Stimulated activated naive B cell treated with anti-CD40 and anti-IgM and Interleukin-4, amounts not matched to agents 10 μg/mL and 1 μg/mL and 100 μg/mL, for 72 hours (primary cell): ENCODE results near the gene CMKLR1.

Experiments
- ATAC-seq, 2 donors: fragments of 150-1000 bp; cut with Tn5 transposase; replicated peaks; 2 replicates each; pipeline ENCODE4 v1.10.0; 2021; ENCODE audit warnings: moderate library complexity in 1 of 2
- DNase-seq: peaks from one replicate; pipeline ENCODE4 v3.0.0; 2021
- H3K27ac Mint-ChIP-seq: one replicate; pipeline ENCODE4 v1.8.0; 2022; ENCODE audit warnings: mild to moderate bottlenecking, mixed read lengths
- H3K27me3 Mint-ChIP-seq, 2 donors: one replicate each; pipeline ENCODE4 v1.8.0; 2022; ENCODE audit warnings: mixed read lengths in 2 of 2
- H3K36me3 Mint-ChIP-seq, 2 donors: one replicate each; pipeline ENCODE4 v1.8.0; 2022; ENCODE audit warnings: mixed read lengths in 2 of 2, mild to moderate bottlenecking in 1 of 2
- H3K4me1 Mint-ChIP-seq, 2 donors: one replicate each; pipeline ENCODE4 v1.8.0; 2022; ENCODE audit warnings: mixed read lengths in 2 of 2, mild to moderate bottlenecking in 1 of 2
- H3K4me3 Mint-ChIP-seq, 2 donors: one replicate each; pipeline ENCODE4 v1.8.0; 2022; ENCODE audit warnings: mild to moderate bottlenecking in 2 of 2, mixed read lengths in 2 of 2, moderate library complexity in 1 of 2
- H3K9me3 Mint-ChIP-seq, 2 donors: one replicate each; pipeline ENCODE4 v1.8.0; 2022; ENCODE audit warnings: mixed read lengths in 2 of 2, mild to moderate bottlenecking in 1 of 2

CMKLR1 gene

DNA sequence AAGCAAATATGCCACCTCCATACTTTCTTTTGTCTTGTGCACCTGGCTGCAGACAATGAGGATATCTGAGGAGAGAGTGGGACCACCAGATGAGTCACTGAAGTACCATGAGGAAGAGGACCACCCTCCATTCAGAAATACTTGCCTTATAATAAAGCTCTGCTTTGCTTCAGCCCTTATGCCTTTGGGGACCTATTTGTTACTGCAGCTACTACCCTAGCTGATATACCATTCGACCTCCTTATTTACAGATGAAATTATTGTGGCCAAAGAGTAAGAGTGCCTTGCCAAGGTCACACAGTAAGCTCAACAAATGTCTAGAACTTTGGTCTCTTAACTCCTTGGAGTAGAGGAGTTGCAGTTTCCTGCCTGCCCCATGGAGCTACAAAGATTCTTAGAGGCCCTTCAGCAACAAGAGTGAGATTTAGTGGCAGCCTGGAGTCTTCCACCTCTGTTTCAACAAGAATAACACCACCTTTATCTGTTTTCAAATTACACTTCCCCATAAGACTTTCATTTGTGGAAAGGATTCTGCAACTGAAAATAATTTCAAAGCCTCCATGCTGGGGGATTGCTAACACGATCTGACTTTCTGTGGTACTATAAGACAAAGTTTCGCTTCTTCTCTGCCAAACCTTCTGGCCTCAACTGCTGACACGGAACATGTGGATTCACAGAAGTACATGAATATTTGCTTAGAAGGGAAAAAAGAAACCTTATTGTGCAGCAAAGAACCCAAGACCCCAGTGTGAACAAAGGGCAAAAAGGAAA is 3.6 kb downstream of the CMKLR1 start:
- Mint-ChIP-seq H3K27ac (no peak overlapping the region), H3K36me3 (no peaks in the 10 kb centered on the region), H3K4me1 (no peaks in the 10 kb centered on the region), H3K4me3 (no peak overlapping the region), H3K27me3 (peaks cover 27 to 39% of the 10 kb centered on the region in 2 donors), H3K9me3 (no peaks in the 10 kb centered on the region)
- DNase-seq (no peak), ATAC-seq (peak; percentile 38 to 45)

DNA sequence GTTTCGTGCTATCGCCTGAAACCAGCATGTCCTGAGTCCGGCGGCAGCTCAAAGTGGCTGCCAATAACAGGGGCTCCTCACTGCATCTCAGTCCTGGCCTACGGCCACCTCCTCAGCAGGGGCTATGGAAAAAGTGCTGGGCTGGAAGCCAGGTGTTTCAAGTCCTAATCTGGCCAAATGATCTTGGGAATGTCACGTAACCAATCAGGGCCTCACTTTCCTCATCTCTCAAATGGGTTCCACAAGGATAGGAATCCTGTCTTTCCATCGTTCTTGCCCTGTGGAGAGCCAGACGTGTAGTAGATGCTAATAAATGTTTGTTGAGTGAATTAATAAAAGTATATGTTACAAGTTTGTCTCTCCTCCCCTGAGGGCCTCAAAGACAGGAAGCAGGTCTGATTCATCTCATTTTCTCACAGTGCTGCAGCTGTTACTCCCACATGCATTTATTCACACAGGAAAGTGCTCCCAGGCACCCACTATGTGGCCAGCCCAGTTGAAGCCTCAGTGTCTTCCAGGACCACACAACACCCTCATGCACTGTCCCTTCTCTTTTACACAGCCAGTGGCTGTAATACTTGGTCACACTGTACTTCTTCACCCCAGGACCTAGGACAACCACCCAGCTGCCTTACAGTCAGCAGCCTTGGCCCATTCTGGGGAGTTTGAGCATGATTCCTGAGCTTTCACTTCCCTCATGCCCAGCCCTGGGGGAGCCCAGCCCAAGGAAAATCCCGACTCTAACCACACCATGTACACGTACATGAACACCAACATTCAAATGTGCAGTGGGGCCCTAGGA is 5.0 kb downstream of the CMKLR1 start:
- Mint-ChIP-seq H3K36me3 (no peaks in the 10 kb centered on the region), H3K27ac (no peak overlapping the region), H3K9me3 (no peaks in the 10 kb centered on the region), H3K4me3 (no peak overlapping the region), H3K4me1 (no peaks in the 10 kb centered on the region), H3K27me3 (peaks cover 18 to 29% of the 10 kb centered on the region in 2 donors)
- ATAC-seq = peak in 1 of 2 donors; percentile 33
- DNase-seq = no peak

GRCh38 chr12:108332791-108333382 is 6.2 kb downstream of the CMKLR1 start:
- no peaks in the 10 kb centered on the region for H3K36me3 Mint-ChIP-seq
- DNase-seq (no peak), ATAC-seq (peak; percentile 54 to 59)
- H3K27me3 Mint-ChIP-seq = peaks cover 11 to 25% of the 10 kb centered on the region in 2 donors
- H3K4me3 Mint-ChIP-seq = no peak overlapping the region
- H3K4me1 Mint-ChIP-seq = no peaks in the 10 kb centered on the region
- H3K9me3 Mint-ChIP-seq = no peaks in the 10 kb centered on the region
- no peak overlapping the region for H3K27ac Mint-ChIP-seq

- Mint-ChIP-seq H3K36me3 (no peaks in the 10 kb centered on the region), H3K4me1 (no peaks in the 10 kb centered on the region), H3K27me3 (peaks cover 16 to 26% of the 10 kb centered on the region in 2 donors), H3K27ac (no peak overlapping the region), H3K9me3 (no peaks in the 10 kb centered on the region), H3K4me3 (no peak overlapping the region)
- ATAC-seq (no peak), DNase-seq (no peak)
Measured at GRCh38 chr12:108328420-108328819, 10.7 kb downstream of the CMKLR1 start.

DNA sequence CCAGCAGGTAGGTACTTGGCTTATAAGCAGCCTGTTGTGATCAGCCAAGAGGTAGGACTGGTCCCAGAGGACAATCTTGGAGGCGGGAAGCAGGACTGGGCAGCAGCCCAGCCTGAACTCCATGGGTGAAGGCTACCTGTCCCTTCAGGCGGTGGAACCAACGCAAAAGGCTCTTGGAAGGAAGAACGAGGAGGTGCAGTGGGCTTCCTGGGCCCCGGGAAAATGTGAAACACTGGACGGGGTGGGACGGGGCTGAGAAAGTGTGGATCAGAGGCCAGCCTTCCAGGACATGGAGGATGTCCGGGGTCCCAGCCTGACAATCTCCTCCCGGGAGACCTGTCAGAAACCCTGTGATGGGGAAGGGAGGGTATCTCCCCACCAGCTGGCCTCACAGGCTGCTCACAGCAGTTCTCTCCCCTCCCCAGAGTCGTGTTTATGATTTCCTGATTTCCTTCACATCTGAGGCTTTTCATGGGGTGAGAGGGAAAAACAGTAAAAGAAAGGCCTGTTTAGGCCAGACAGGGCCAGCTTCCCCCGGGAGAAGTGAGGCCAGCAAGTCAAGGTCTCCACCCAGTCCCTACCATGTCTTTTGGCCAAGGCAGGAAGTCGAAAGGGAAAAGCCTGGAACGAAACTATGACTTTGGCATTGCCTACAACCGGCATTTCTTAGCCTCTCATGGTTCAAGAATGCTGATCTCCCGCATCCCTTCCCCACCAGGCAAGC is 11.3 kb downstream of the CMKLR1 start:
- no peak for ATAC-seq
- H3K4me3 Mint-ChIP-seq = no peak overlapping the region

GRCh38 chr12:108326254-108326750 is 12.8 kb downstream of the CMKLR1 start:
- Mint-ChIP-seq H3K27me3 (peaks cover 28 to 41% of the 10 kb centered on the region in 2 donors), H3K9me3 (peaks cover 0 to 1% of the 10 kb centered on the region in 2 donors), H3K4me1 (no peaks in the 10 kb centered on the region), H3K4me3 (no peak overlapping the region), H3K36me3 (no peaks in the 10 kb centered on the region), H3K27ac (no peak overlapping the region)
- ATAC-seq (no peak), DNase-seq (no peak)

More for the DNA sequence above, 11.3 kb downstream of the CMKLR1 start:
- Mint-ChIP-seq H3K4me1 (no peaks in the 10 kb centered on the region), H3K36me3 (no peaks in the 10 kb centered on the region), H3K27ac (no peak overlapping the region), H3K9me3 (no peaks in the 10 kb centered on the region), H3K27me3 (peaks cover 18 to 29% of the 10 kb centered on the region in 2 donors)
- DNase-seq = no peak

GRCh38 chr12:108325549-108325948 is 13.6 kb downstream of the CMKLR1 start:
- Mint-ChIP-seq H3K36me3 (no peaks in the 10 kb centered on the region), H3K27ac (no peak overlapping the region), H3K4me3 (no peak overlapping the region), H3K4me1 (no peaks in the 10 kb centered on the region), H3K27me3 (peaks cover 30 to 43% of the 10 kb centered on the region in 2 donors), H3K9me3 (peaks cover 0 to 1% of the 10 kb centered on the region in 2 donors)
- DNase-seq (no peak), ATAC-seq (no peak)

DNA sequence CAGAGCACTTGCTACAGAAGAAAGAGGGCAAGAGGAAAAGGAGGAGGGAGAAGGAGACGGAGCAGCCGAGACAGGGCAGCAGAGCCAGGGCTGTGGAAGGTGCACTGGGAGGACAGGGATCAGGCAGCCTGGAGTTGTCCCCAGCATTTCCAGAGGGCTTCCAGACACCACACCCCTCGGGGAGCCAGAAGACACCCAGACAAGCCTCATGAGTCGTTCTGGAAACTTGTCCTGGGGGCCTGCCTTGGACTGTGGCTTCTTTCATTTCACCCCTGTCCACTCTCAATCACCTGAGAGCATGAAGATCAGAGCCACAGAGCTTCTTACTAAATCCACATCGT is 14.1 kb downstream of the CMKLR1 start:
- H3K36me3 Mint-ChIP-seq = no peaks in the 10 kb centered on the region
- no peak overlapping the region for H3K4me3 Mint-ChIP-seq
- H3K27me3 Mint-ChIP-seq = peaks cover 33 to 46% of the 10 kb centered on the region in 2 donors
- H3K27ac Mint-ChIP-seq = no peak overlapping the region
- no peaks in the 10 kb centered on the region for H3K4me1 Mint-ChIP-seq
- no peak for DNase-seq
- ATAC-seq = no peak
- peaks cover 0 to 1% of the 10 kb centered on the region in 2 donors for H3K9me3 Mint-ChIP-seq

DNA sequence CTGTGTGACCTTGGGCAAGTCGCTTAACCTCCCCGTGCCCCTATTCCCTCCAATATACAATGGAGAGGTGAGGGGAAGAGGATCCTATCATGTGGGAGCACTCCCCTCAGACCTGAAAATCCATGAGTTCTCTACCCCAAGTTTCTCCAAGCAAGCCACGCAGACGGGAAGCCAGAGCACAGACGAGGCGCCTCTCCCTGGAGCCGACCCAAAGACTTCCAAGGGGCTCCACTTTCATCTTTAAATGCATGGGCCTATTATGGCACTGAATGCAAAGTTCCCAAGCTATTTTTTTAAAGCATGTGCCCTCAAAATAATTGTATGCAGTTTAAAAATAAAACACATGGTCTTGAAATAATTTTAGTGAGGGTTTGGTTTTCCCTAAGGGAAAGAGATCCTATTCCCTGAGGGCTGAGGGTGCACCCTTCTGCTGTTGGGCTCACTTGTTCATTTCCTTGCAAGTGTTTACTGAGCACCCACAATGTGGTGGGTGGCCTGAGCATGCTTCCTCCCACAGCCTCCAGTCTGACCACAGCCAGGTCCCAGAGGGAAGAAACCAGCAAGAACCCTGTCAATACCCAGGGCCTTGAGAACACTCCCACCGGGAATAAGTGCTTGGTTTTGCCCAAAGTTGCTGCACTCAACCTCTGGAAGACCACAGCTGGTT is 14.6 kb downstream of the CMKLR1 start:
- H3K4me1 Mint-ChIP-seq = no peaks in the 10 kb centered on the region
- H3K27me3 Mint-ChIP-seq = peaks cover 33 to 46% of the 10 kb centered on the region in 2 donors
- peaks cover 0 to 1% of the 10 kb centered on the region in 2 donors for H3K9me3 Mint-ChIP-seq
- ATAC-seq = no peak
- no peak overlapping the region for H3K4me3 Mint-ChIP-seq
- DNase-seq = no peak
- no peak overlapping the region for H3K27ac Mint-ChIP-seq
- no peaks in the 10 kb centered on the region for H3K36me3 Mint-ChIP-seq

DNA sequence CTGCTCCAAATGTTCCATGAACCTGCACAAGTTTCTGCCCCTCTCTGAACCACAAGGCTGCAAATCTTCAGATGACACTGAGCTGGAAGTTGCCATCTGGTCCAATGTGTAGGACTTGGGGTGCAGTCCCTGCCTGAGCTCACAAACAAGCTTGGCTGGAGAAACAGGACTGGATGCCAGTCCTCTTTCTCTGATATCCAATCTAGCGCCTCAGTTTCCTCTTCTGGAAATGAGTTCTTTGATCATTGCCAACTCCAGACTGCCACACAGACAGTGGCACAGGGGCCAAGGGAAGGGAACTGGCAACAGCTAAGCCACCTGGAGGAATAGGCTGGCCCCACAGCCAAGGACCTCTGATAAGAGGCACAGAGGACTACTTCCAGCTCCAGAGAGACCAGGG is 15.5 kb downstream of the CMKLR1 start:
- H3K4me1 Mint-ChIP-seq = no peaks in the 10 kb centered on the region
- H3K36me3 Mint-ChIP-seq = no peaks in the 10 kb centered on the region

DNA sequence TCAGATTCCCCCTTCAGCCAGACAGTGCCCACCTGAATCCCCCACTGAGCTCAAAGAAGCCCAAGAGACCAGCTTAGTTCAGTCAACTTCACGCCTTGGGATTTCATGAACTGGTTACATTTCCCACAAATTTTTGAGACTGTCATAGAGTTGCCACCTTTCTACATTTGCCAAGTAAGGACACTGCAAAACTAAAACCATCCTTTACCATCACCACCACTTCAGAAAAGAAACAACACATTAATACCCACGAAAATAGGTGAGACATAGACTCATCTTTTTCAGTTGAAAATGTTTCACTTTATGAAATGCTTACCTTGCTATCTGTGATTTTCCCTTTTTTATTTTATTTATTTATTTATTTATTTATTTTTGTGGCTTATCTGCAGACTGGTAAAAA is 16.1 kb downstream of the CMKLR1 start:
- Mint-ChIP-seq H3K4me3 (no peak overlapping the region), H3K27ac (no peak overlapping the region), H3K9me3 (peaks cover 0 to 1% of the 10 kb centered on the region in 2 donors), H3K36me3 (no peaks in the 10 kb centered on the region), H3K4me1 (no peaks in the 10 kb centered on the region), H3K27me3 (peaks cover 34 to 36% of the 10 kb centered on the region in 2 donors)
- DNase-seq (no peak), ATAC-seq (no peak)

More for the DNA sequence above, 15.5 kb downstream of the CMKLR1 start:
- Mint-ChIP-seq H3K9me3 (peaks cover 0 to 1% of the 10 kb centered on the region in 2 donors), H3K27me3 (peaks cover 34 to 38% of the 10 kb centered on the region in 2 donors), H3K27ac (no peak overlapping the region), H3K4me3 (no peak overlapping the region)
- ATAC-seq = no peak
- DNase-seq = no peak

DNA sequence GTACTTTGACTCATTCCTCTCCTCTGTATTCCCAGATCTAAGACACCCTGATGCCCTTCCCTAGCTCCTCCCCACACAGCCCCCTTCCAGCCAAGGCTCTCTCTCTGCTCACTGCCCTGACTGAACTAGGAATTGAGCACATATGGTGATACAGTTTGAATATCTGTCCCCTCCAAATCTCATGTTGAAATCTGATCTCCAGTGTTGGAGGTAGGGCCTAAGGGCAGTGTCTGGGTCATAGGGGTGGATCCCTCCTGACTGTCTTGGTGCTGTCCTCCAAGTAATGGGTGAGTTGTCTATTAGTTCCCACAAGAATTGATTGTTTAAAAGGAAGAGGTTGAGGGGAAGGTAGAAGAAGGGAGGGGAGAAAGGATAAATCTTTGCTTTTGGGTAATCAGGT is 17.4 kb downstream of the CMKLR1 start:
- Mint-ChIP-seq H3K9me3 (peaks cover 0 to 3% of the 10 kb centered on the region in 2 donors), H3K27me3 (peaks cover 26 to 28% of the 10 kb centered on the region in 2 donors), H3K4me3 (no peak overlapping the region), H3K27ac (no peak overlapping the region), H3K36me3 (no peaks in the 10 kb centered on the region), H3K4me1 (no peaks in the 10 kb centered on the region)
- ATAC-seq (no peak), DNase-seq (no peak)

GRCh38 chr12:108320507-108321293 is 18.4 kb downstream of the CMKLR1 start:
- ATAC-seq = peak in 1 of 2 donors; percentile 27

More at GRCh38 chr12:108320507-108321293, 18.4 kb downstream of the CMKLR1 start:
- Mint-ChIP-seq H3K4me1 (no peaks in the 10 kb centered on the region), H3K9me3 (peaks cover 0 to 3% of the 10 kb centered on the region in 2 donors), H3K27me3 (peaks cover 27 to 29% of the 10 kb centered on the region in 2 donors), H3K27ac (no peak overlapping the region), H3K36me3 (no peaks in the 10 kb centered on the region), H3K4me3 (no peak overlapping the region)
- no peak for DNase-seq
